Endothelial cell (in vitro differentiated cells): Measurements from ENCODE around the gene ZFHX3. TPM values are rescaled to one million over a fixed set of nuclear protein-coding genes. Genes with fewer than 3 reads are reported as not detected.

Experiments
- DNase-seq: peaks from one replicate; pipeline ENCODE4 v3.0.0; 2021; ENCODE audit warnings: low spot score
- H3K27ac Mint-ChIP-seq: one replicate; pipeline ENCODE4 v1.8.0; 2021; ENCODE audit warnings: mixed read lengths, inconsistent platforms; ENCODE audit not compliant: unreplicated experiment
- H3K27me3 Mint-ChIP-seq: one replicate; pipeline ENCODE4 v1.8.0; 2021; ENCODE audit warnings: mild to moderate bottlenecking, moderate library complexity, mixed read lengths, inconsistent platforms; ENCODE audit not compliant: unreplicated experiment
- H3K36me3 Mint-ChIP-seq: one replicate; pipeline ENCODE4 v1.8.0; 2021; ENCODE audit warnings: mild to moderate bottlenecking, low read depth, mixed read lengths, inconsistent platforms; ENCODE audit not compliant: unreplicated experiment
- H3K4me1 Mint-ChIP-seq: one replicate; pipeline ENCODE4 v1.8.0; 2021; ENCODE audit warnings: mild to moderate bottlenecking, mixed read lengths, inconsistent platforms; ENCODE audit not compliant: unreplicated experiment
- H3K4me3 Mint-ChIP-seq: one replicate; pipeline ENCODE4 v1.8.0; 2021; ENCODE audit warnings: mild to moderate bottlenecking, mixed read lengths, inconsistent platforms; ENCODE audit not compliant: unreplicated experiment
- H3K9me3 Mint-ChIP-seq: one replicate; pipeline ENCODE4 v1.8.0; 2021; ENCODE audit warnings: mixed read lengths, inconsistent platforms; ENCODE audit not compliant: unreplicated experiment
- CTCF ChIP-seq: fragments of 200-600 bp; sonication (generic); IDR thresholded peaks from one replicate; pipeline ENCODE4 v1.5.0; 2021; ENCODE audit warnings: antibody characterized with exemption; ENCODE audit not compliant: unreplicated experiment
- total RNA-seq: library from RNA; stranded (reverse); fragmentation: NEBNext Ultra II Directional; extraction: Animal tissue kit (Norgen Biotek cat#: 25700); gene quantifications from one replicate; pipeline ENCODE4 v1.2.1, GENCODE V29; 2021; ENCODE audit not compliant: unreplicated experiment

Gene ZFHX3
- total RNA-seq, 1 donor from 2014 or later: 17.7 TPM

GRCh38 chr16:72939247-72939646 lies 108.7 kb downstream of the ZFHX3 start:
- Mint-ChIP-seq H3K27ac (no peak overlapping the region), H3K4me1 (peaks cover 22% of the 10 kb centered on the region), H3K9me3 (no peaks in the 10 kb centered on the region), H3K4me3 (peak overlapping the region; percentile 2), H3K36me3 (peaks cover 8% of the 10 kb centered on the region), H3K27me3 (peaks cover 8% of the 10 kb centered on the region)
- DNase-seq: no peak
- no peak for TF ChIP-seq CTCF

GRCh38 chr16:72938795-72939164 lies 109.1 kb downstream of the ZFHX3 start:
- Mint-ChIP-seq H3K27me3 (peaks cover 8% of the 10 kb centered on the region), H3K4me3 (no peak overlapping the region), H3K27ac (no peak overlapping the region), H3K36me3 (peaks cover 8% of the 10 kb centered on the region), H3K4me1 (peaks cover 22% of the 10 kb centered on the region), H3K9me3 (no peaks in the 10 kb centered on the region)
- no peak for DNase-seq
- no peak for TF ChIP-seq CTCF

- no peak for DNase-seq
- no peaks in the 10 kb centered on the region for H3K9me3 Mint-ChIP-seq
- H3K36me3 Mint-ChIP-seq: peaks cover 8% of the 10 kb centered on the region
- H3K27me3 Mint-ChIP-seq: peaks cover 8% of the 10 kb centered on the region
- peak overlapping the region; percentile 12 for H3K4me3 Mint-ChIP-seq
- no peak overlapping the region for H3K27ac Mint-ChIP-seq
- TF ChIP-seq CTCF: no peak
- peaks cover 22% of the 10 kb centered on the region for H3K4me1 Mint-ChIP-seq
Observed at GRCh38 chr16:72937916-72938794, 109.8 kb downstream of the ZFHX3 start.

- TF ChIP-seq CTCF: no peak
- H3K27ac Mint-ChIP-seq: no peak overlapping the region
Observed at GRCh38 chr16:72937360-72937759, 110.6 kb downstream of the ZFHX3 start.

GRCh38 chr16:72936408-72936807 lies 111.5 kb downstream of the ZFHX3 start:
- no peaks in the 10 kb centered on the region for H3K9me3 Mint-ChIP-seq
- no peak overlapping the region for H3K4me3 Mint-ChIP-seq
- no peak overlapping the region for H3K27ac Mint-ChIP-seq
- TF ChIP-seq CTCF: no peak
- peaks cover 8% of the 10 kb centered on the region for H3K27me3 Mint-ChIP-seq
- H3K4me1 Mint-ChIP-seq: peaks cover 22% of the 10 kb centered on the region
- H3K36me3 Mint-ChIP-seq: peaks cover 8% of the 10 kb centered on the region
- DNase-seq: no peak

More at GRCh38 chr16:72937360-72937759, 110.6 kb downstream of the ZFHX3 start:
- Mint-ChIP-seq H3K4me3 (peak overlapping the region; percentile 12), H3K4me1 (peaks cover 22% of the 10 kb centered on the region), H3K27me3 (peaks cover 8% of the 10 kb centered on the region), H3K9me3 (no peaks in the 10 kb centered on the region), H3K36me3 (peaks cover 8% of the 10 kb centered on the region)
- no peak for DNase-seq
